Gastrocnemius medialis (tissue), 4 donors: ENCODE results near the gene URB2. TPM values are rescaled to one million over a fixed set of nuclear protein-coding genes. Genes with fewer than 3 reads are reported as not detected.
A peak's percentile ranks its signal among the peaks of the same experiment; 100 is the strongest.

ENCODE experiments used
- ATAC-seq, 2 donors: fragments of 150-250 bp; one replicate each; pipeline ENCODE4 v1.9.1; 2016
- DNase-seq, 2 donors: peaks; one replicate each; pipeline ENCODE4 v3.0.0-alpha.2; 2019
- H3K27ac ChIP-seq, 4 donors: fragments of 200-600 bp; sonication (generic); 1 replicate in 1 of 4; 2 replicates in 3 of 4; pipeline ENCODE4 v1.5.1; 2016 to 2018; ENCODE audit warnings: mild to moderate bottlenecking in 2 of 4, moderate library complexity in 1 of 4
- H3K27me3 ChIP-seq, 3 donors: fragments of 200-600 bp; sonication (generic) in 2 of 3; 1 replicate in 1 of 3; 2 replicates in 2 of 3; pipeline versions ENCODE4 v1.5.1 to v1.6.0; 2016 to 2019; ENCODE audit warnings: mild to moderate bottlenecking in 1 of 3, moderate library complexity in 1 of 3
- H3K36me3 ChIP-seq, 2 donors: fragments of 200-600 bp; sonication (generic) in 1 of 2; one replicate each; pipeline ENCODE4 v1.5.1; 2017 to 2018
- H3K4me1 ChIP-seq, 2 donors: fragments of 200-600 bp; sonication (generic) in 1 of 2; one replicate each; pipeline ENCODE4 v1.5.1; 2016 to 2017; ENCODE audit warnings: mild to moderate bottlenecking in 2 of 2
- H3K4me3 ChIP-seq, 4 donors: fragments of 200-600 bp; sonication (generic) in 3 of 4; 1 replicate in 1 of 4; 2 replicates in 3 of 4; pipeline ENCODE4 v1.5.1; 2016 to 2019; ENCODE audit warnings: mild to moderate bottlenecking in 2 of 4
- H3K9me3 ChIP-seq, 3 donors: fragments of 200-600 bp; sonication (generic) in 2 of 3; 1 replicate in 1 of 3; 2 replicates in 2 of 3; pipeline ENCODE4 v1.5.1; 2016 to 2019
- POLR2A ChIP-seq, 2 donors: fragments of 450-650 bp; IDR thresholded peaks; one replicate each; pipeline ENCODE4 v1.6.1; 2017; ENCODE audit warnings: antibody characterized with exemption in 2 of 2, mild to moderate bottlenecking in 2 of 2, moderate library complexity in 2 of 2
- in situ Hi-C, 4 donors: fragments of 200-750 bp; cut with MboI; loops; one replicate each; pipeline versions ENCODE4 v1.15.0 to v1.8.0; 2017; ENCODE audit warnings: low sequenced_read_pairs in 4 of 4
- intact Hi-C: fragments of 100-400 bp; cut with DNase I; formaldehyde crosslinking; loops from one replicate; pipeline ENCODE4 v1.15.1; 2023; ENCODE audit warnings: low total_unique reads
- total RNA-seq, 4 donors: library from RNA; depleted of rRNA; stranded (reverse); fragments of >200 nt; gene quantifications; one replicate each; pipeline versions ENCODE4 v1.1.0 to v1.2.3, GENCODE V29; 2016
- TF ChIP-seq, protein P1 (sequence below), 5 experiments: fragments of 450-650 bp in 3 of 5; fragments of 200-600 bp in 2 of 5; sonication (generic) in 2 of 5; IDR thresholded peaks in 4 of 5; conservative IDR thresholded peaks in 1 of 5; 1 replicate in 4 of 5; 2 replicates in 1 of 5; pipeline ENCODE4 v1.5.1; 2016 to 2019; ENCODE audit warnings: antibody characterized with exemption in 5 of 5, mild to moderate bottlenecking in 3 of 5, moderate library complexity in 3 of 5

The URB2 gene
- total RNA-seq, 4 donors from 2014 or later = 9.9 to 20.6 (median 13.4) TPM

- H3K36me3 ChIP-seq = peaks cover 0 to 40% of the 10 kb centered on the region in 2 donors
- ATAC-seq (no peak), DNase-seq (no peak)
- H3K9me3 ChIP-seq = no peaks in the 10 kb centered on the region
- in situ Hi-C loops = no loop called here
- intact Hi-C loops = no loop called here
- TF ChIP-seq, protein P1, sequence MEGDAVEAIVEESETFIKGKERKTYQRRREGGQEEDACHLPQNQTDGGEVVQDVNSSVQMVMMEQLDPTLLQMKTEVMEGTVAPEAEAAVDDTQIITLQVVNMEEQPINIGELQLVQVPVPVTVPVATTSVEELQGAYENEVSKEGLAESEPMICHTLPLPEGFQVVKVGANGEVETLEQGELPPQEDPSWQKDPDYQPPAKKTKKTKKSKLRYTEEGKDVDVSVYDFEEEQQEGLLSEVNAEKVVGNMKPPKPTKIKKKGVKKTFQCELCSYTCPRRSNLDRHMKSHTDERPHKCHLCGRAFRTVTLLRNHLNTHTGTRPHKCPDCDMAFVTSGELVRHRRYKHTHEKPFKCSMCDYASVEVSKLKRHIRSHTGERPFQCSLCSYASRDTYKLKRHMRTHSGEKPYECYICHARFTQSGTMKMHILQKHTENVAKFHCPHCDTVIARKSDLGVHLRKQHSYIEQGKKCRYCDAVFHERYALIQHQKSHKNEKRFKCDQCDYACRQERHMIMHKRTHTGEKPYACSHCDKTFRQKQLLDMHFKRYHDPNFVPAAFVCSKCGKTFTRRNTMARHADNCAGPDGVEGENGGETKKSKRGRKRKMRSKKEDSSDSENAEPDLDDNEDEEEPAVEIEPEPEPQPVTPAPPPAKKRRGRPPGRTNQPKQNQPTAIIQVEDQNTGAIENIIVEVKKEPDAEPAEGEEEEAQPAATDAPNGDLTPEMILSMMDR (IDR thresholded peaks at IDR 0.05 in 4 of 5, conservative IDR thresholded peaks at IDR 0.05 in 1 of 5) = no peak
- TF ChIP-seq POLR2A (IDR thresholded peaks at IDR 0.05) = no peak
- H3K4me3 ChIP-seq = no peak overlapping the region
- H3K4me1 ChIP-seq = peaks cover 26 to 34% of the 10 kb centered on the region in 2 donors
- H3K27ac ChIP-seq = peak overlapping the region; percentile 75 to 84 (median 81)
- no peaks in the 10 kb centered on the region for H3K27me3 ChIP-seq
These were observed 26.7 kb upstream of the URB2 start for GRCh38 chr1:229599218-229599954.

- in situ Hi-C loops (no loop called here), intact Hi-C loops (no loop called here)
- no peak overlapping the region for H3K27ac ChIP-seq
- DNase-seq (no peak), ATAC-seq (no peak)
- no peak for TF ChIP-seq POLR2A (IDR thresholded peaks at IDR 0.05)
- TF ChIP-seq, protein P1 (IDR thresholded peaks at IDR 0.05 in 4 of 5, conservative IDR thresholded peaks at IDR 0.05 in 1 of 5) = no peak
- peaks cover 26 to 34% of the 10 kb centered on the region in 2 donors for H3K4me1 ChIP-seq
- no peak overlapping the region for H3K4me3 ChIP-seq
- H3K9me3 ChIP-seq = no peaks in the 10 kb centered on the region
- H3K27me3 ChIP-seq = no peaks in the 10 kb centered on the region
- H3K36me3 ChIP-seq = peaks cover 0 to 40% of the 10 kb centered on the region in 2 donors
These were observed 25.8 kb upstream of the URB2 start for GRCh38 chr1:229600229-229600628.

GRCh38 chr1:229603371-229604005, 22.6 kb upstream of the URB2 start:
- DNase-seq = no peak
- Histone ChIP-seq H3K4me1 (peaks cover 12% of the 10 kb centered on the region in 2 donors), H3K27ac (no peak overlapping the region), H3K9me3 (no peaks in the 10 kb centered on the region), H3K27me3 (no peaks in the 10 kb centered on the region), H3K4me3 (no peak overlapping the region), H3K36me3 (peaks cover 0 to 71% of the 10 kb centered on the region in 2 donors)
- intact Hi-C loops (no loop called here), in situ Hi-C loops (no loop called here)
- no peak for ATAC-seq
- no peak for TF ChIP-seq POLR2A (IDR thresholded peaks at IDR 0.05)
- TF ChIP-seq, protein P1 (IDR thresholded peaks at IDR 0.05 in 4 of 5, conservative IDR thresholded peaks at IDR 0.05 in 1 of 5) = no peak

DNA sequence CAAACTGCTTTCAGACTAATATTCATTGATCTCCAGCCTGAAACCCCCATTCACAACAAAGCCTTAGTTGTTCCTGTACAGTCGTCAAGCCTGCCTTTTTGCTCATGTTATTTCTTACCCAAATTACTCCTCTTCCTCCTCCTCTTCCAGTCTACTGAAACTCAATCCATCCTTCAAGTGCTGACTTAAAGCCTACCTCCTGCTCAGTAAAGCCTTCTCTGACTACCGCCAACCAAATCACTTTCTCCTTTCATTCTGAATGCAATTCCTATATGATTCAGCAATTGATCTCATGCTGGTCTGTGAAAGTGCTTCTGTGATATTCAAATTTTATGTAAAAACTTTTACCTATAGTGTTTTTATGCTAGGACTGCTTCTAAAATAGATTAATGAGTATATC, 18.7 kb upstream of the URB2 start:
- ATAC-seq (no peak), DNase-seq (no peak)
- H3K27ac ChIP-seq = no peak overlapping the region
- H3K4me1 ChIP-seq = no peaks in the 10 kb centered on the region
- TF ChIP-seq, protein P1 (IDR thresholded peaks at IDR 0.05 in 4 of 5, conservative IDR thresholded peaks at IDR 0.05 in 1 of 5) = no peak
- TF ChIP-seq POLR2A (IDR thresholded peaks at IDR 0.05) = no peak
- in situ Hi-C loops (no loop called here), intact Hi-C loops (no loop called here)
- no peaks in the 10 kb centered on the region for H3K9me3 ChIP-seq
- H3K4me3 ChIP-seq = no peak overlapping the region
- H3K27me3 ChIP-seq = no peaks in the 10 kb centered on the region
- peaks cover 3 to 94% of the 10 kb centered on the region in 2 donors for H3K36me3 ChIP-seq
